Endothelial cell of umbilical vein (primary cell): ENCODE measurements around the gene S100A5. TPM values are rescaled to one million over a fixed set of nuclear protein-coding genes. Genes with fewer than 3 reads are reported as not detected.

ENCODE experiments used
- BruUV-seq: library from RNA; stranded (reverse); fragments of 400-500 nt; replicated peaks from 2 replicates; lab custom pipeline; 2021; lab: Mats Ljungman, UMichigan
- CTCF ChIA-PET: fragments of 300-600, 350-600 bp; sonication (Branson Sonifier 250); formaldehyde crosslinking; loops from one replicate; lab custom pipeline; 2021; ENCODE audit warnings: antibody characterized with exemption, inconsistent platforms; lab: Charles Lee
- POLR2A ChIA-PET: fragments of 300-600, 350-600 bp; sonication (Branson Sonifier 250); formaldehyde crosslinking; loops from one replicate; lab custom pipeline; 2021; ENCODE audit warnings: antibody characterized with exemption, inconsistent platforms; lab: Charles Lee
- DNase-seq: peaks from one replicate; pipeline ENCODE4 v3.0.0-alpha.2; 2011; ENCODE audit warnings: low read depth, low spot score
- FAIRE-seq: peaks from 2 replicates; lab custom pipeline; 2011; peaks lifted over from hg19 to GRCh38; lab: Jason Lieb, UNC
- H2AFZ ChIP-seq: 2 replicates; pipeline ENCODE4 v1.6.0; 2012; ENCODE audit warnings: low read depth, low read length, control low read depth, inconsistent platforms
- H3K27ac ChIP-seq: 2 replicates; pipeline ENCODE4 v1.5.1; 2011; ENCODE audit warnings: low read depth, mild to moderate bottlenecking, control low read depth, low read length, moderate library complexity; ENCODE audit not compliant: insufficient read depth
- H3K27me3 ChIP-seq, 2 experiments: 2 replicates each; pipeline versions ENCODE4 v1.6.0 to v1.6.1; 2011; ENCODE audit warnings: low read length in 2 of 2, mixed read lengths in 1 of 2; ENCODE audit not compliant: control insufficient read depth in 2 of 2, insufficient read depth in 2 of 2
- H3K36me3 ChIP-seq, 2 experiments: 2 replicates in 1 of 2; 3 replicates in 1 of 2; pipeline ENCODE4 v1.5.1; 2011; ENCODE audit warnings: low read length in 2 of 2, mild to moderate bottlenecking in 1 of 2, moderate library complexity in 1 of 2; ENCODE audit not compliant: control insufficient read depth in 2 of 2, insufficient read depth in 2 of 2; ENCODE audit errors: extremely low read depth in 1 of 2
- H3K4me1 ChIP-seq: 3 replicates; pipeline ENCODE4 v1.5.1; 2011; ENCODE audit warnings: mild to moderate bottlenecking, low read length; ENCODE audit not compliant: control insufficient read depth, insufficient read depth; ENCODE audit errors: extremely low read depth
- H3K4me2 ChIP-seq: 2 replicates; pipeline ENCODE4 v1.6.1; 2011; ENCODE audit warnings: low read length, control low read depth, mixed read lengths; ENCODE audit not compliant: insufficient read depth
- H3K4me3 ChIP-seq, 3 experiments: fragments of 200-600 bp in 1 of 3; sonication (generic), shearing (Covaris generic) in 1 of 3; replicated peaks in 1 of 3; 2 replicates each; pipeline ENCODE4 v1.5.1; 2011 to 2016; ENCODE audit warnings: control low read depth in 3 of 3, low read length in 3 of 3, mild to moderate bottlenecking in 2 of 3, inconsistent platforms in 1 of 3, low read depth in 1 of 3, moderate library complexity in 1 of 3; ENCODE audit not compliant: insufficient read depth in 1 of 3
- H3K79me2 ChIP-seq: 2 replicates; pipeline ENCODE4 v1.6.0; 2012; ENCODE audit warnings: low read length, inconsistent platforms; ENCODE audit not compliant: control insufficient read depth, insufficient read depth
- H3K9ac ChIP-seq: replicated peaks from 2 replicates; pipeline ENCODE3; 2011; ENCODE audit warnings: low read length, control low read depth; ENCODE audit not compliant: insufficient read depth; ENCODE audit errors: extremely low read depth
- H3K9me1 ChIP-seq: replicated peaks from 3 replicates; pipeline ENCODE4 v1.6.0; 2011; ENCODE audit warnings: mild to moderate bottlenecking, low read length; ENCODE audit not compliant: control insufficient read depth, insufficient read depth; ENCODE audit errors: extremely low read depth
- H3K9me3 ChIP-seq: replicated peaks from 2 replicates; pipeline ENCODE4 v1.5.1; 2012; ENCODE audit warnings: low read length, inconsistent platforms; ENCODE audit not compliant: control insufficient read depth, insufficient read depth
- H4K20me1 ChIP-seq: replicated peaks from 2 replicates; pipeline ENCODE3; 2011; ENCODE audit warnings: mild to moderate bottlenecking, low read length; ENCODE audit not compliant: control insufficient read depth, insufficient read depth; ENCODE audit errors: extremely low read depth
- CTCF ChIP-seq, 2 donors: IDR thresholded peaks; 1 replicate in 1 of 2; 2 replicates in 1 of 2; pipeline ENCODE4 v1.5.1; 2011; ENCODE audit warnings: low read length in 2 of 2, mild to moderate bottlenecking in 2 of 2, moderate library complexity in 2 of 2, control low read depth in 1 of 2, inconsistent platforms in 1 of 2, low read depth in 1 of 2; ENCODE audit not compliant: insufficient read depth in 1 of 2; ENCODE audit errors: extremely low read depth in 1 of 2
- EZH2 ChIP-seq: IDR thresholded peaks from 2 replicates; pipeline ENCODE4 v1.6.1; 2012; ENCODE audit warnings: borderline replicate concordance, low read depth, mild to moderate bottlenecking, moderate library complexity, low read length, inconsistent platforms; ENCODE audit not compliant: severe bottlenecking
- FOS ChIP-seq: IDR thresholded peaks from 2 replicates; pipeline ENCODE4 v1.6.1; 2011; ENCODE audit warnings: mild to moderate bottlenecking, low read length, moderate library complexity, borderline replicate concordance; ENCODE audit not compliant: insufficient read depth
- GATA2 ChIP-seq: IDR thresholded peaks from 2 replicates; pipeline ENCODE4 v1.7.0; 2011; ENCODE audit warnings: low read depth, mild to moderate bottlenecking, moderate library complexity, mixed read lengths, low read length; ENCODE audit not compliant: insufficient read length, insufficient read depth
- JUN ChIP-seq: IDR thresholded peaks from 2 replicates; pipeline ENCODE4 v1.6.1; 2011; ENCODE audit warnings: borderline replicate concordance, low read depth; ENCODE audit not compliant: insufficient read length, insufficient read depth
- MAX ChIP-seq: IDR thresholded peaks from 2 replicates; pipeline ENCODE4 v1.6.1; 2011; ENCODE audit not compliant: insufficient read depth, insufficient read length
- MYC ChIP-seq: IDR thresholded peaks from one replicate; pipeline ENCODE4 v1.6.1; 2011; ENCODE audit warnings: mild to moderate bottlenecking, low read depth, low read length
- POLR2A ChIP-seq: IDR thresholded peaks from 2 replicates; pipeline ENCODE4 v1.6.1; 2012; ENCODE audit warnings: low read depth, mild to moderate bottlenecking, control low read depth, low read length
- POLR2AphosphoS5 ChIP-seq: IDR thresholded peaks from 2 replicates; pipeline ENCODE4 v1.6.1; 2012; ENCODE audit warnings: low read depth, mild to moderate bottlenecking, control low read depth, low read length, moderate library complexity; ENCODE audit not compliant: insufficient read depth
- dilution Hi-C: fragments of 300-500 bp; cut with MboI; formaldehyde crosslinking; loops from one replicate; pipeline ENCODE4 v1.15.0; 2019; ENCODE audit warnings: low sequenced_read_pairs; ENCODE audit not compliant: extremely low pct_ligation_motif_present
- intact Hi-C: fragments of 100-400 bp; cut with micrococcal nuclease; formaldehyde crosslinking; loops from one replicate; pipeline ENCODE4 v1.10.0; 2022
- polyA plus RNA-seq, 4 experiments: library from polyadenylated mRNA; depleted of rRNA in 3 of 4; stranded (reverse) in 3 of 4; unstranded in 1 of 4; fragments of >200 nt; gene quantifications; 2 replicates each; pipeline versions ENCODE4 v1.2.1 to v1.2.3, GENCODE V29; 2011 to 2012; ENCODE audit warnings: missing spikeins in 1 of 4
- total RNA-seq: library from RNA; stranded (reverse); gene quantifications from 2 replicates; pipeline ENCODE4 v1.2.3, GENCODE V29; 2021

S100A5 gene
- total and polyA plus RNA-seq, 2 donors (not counting 3 experiments of a cell fraction or from before 2014, with no cell fraction given) = not detected

GRCh38 chr1:153578490-153578889 is 37.8 kb upstream of the S100A5 start:
- H3K9me1 ChIP-seq = no peaks in the 10 kb centered on the region
- H3K36me3 ChIP-seq = no peaks in the 10 kb centered on the region
- H3K27ac ChIP-seq = no peak overlapping the region
- FAIRE-seq (no peak), DNase-seq (no peak)
- no peaks in the 10 kb centered on the region for H4K20me1 ChIP-seq
- POLR2A ChIA-PET = no interaction called here
- dilution Hi-C loops (no loop called here), intact Hi-C loops (no loop called here)
- no TSS peak for BruUV-seq
- no peak overlapping the region for H3K4me3 ChIP-seq
- H3K4me1 ChIP-seq = no peaks in the 10 kb centered on the region
- no peak for TF ChIP-seq GATA2
- TF ChIP-seq EZH2 = no peak
- TF ChIP-seq MAX = no peak
- no peak for TF ChIP-seq JUN
- TF ChIP-seq POLR2A = no peak
- TF ChIP-seq CTCF (IDR thresholded peaks at IDR 0.05; ENCODE audit: extremely low read depth in 1 of 2, insufficient read depth in 1 of 2, low read depth in 1 of 2, low read length in 2 of 2) = no peak
- TF ChIP-seq POLR2AphosphoS5 = no peak
- TF ChIP-seq FOS = no peak
- TF ChIP-seq MYC = no peak
- H2AFZ ChIP-seq = no peak overlapping the region
- H3K9ac ChIP-seq = no peak overlapping the region
- H3K27me3 ChIP-seq = no peaks in the 10 kb centered on the region
- CTCF ChIA-PET = interaction anchor here (0.8 to 1.6 kb wide), 4 partner anchors 9 to 68 kb away, joined by 3 to 6 read pairs (median 4); partner anchors contain the start of gene S100A13
- no peaks in the 10 kb centered on the region for H3K79me2 ChIP-seq
- H3K9me3 ChIP-seq = no peaks in the 10 kb centered on the region
- no peak overlapping the region for H3K4me2 ChIP-seq
